Dendritic cell treated with granulocyte-macrophage colony-stimulating factor and Interleukin-4, amounts not matched to agents 40 ng/mL and 50 ng/mL, for 4 days (primary cell): ENCODE data around the gene PKP1.
"Not testable (repeated sequence)": the region's sequence is repeated elsewhere in the genome, so short reads cannot be mapped to it uniquely, and the experiment has no call there.

ENCODE experiments used
- H3K27ac Mint-ChIP-seq: one replicate; pipeline ENCODE4 v1.8.0; 2022; ENCODE audit warnings: mild to moderate bottlenecking, mixed read lengths
- H3K27me3 Mint-ChIP-seq: one replicate; pipeline ENCODE4 v1.8.0; 2022; ENCODE audit warnings: mild to moderate bottlenecking, mixed read lengths
- H3K36me3 Mint-ChIP-seq: one replicate; pipeline ENCODE4 v1.8.0; 2022; ENCODE audit warnings: low read depth, mixed read lengths
- H3K4me1 Mint-ChIP-seq: one replicate; pipeline ENCODE4 v1.8.0; 2022; ENCODE audit warnings: low read depth, mixed read lengths
- H3K4me3 Mint-ChIP-seq: one replicate; pipeline ENCODE4 v1.8.0; 2022; ENCODE audit warnings: mild to moderate bottlenecking, moderate library complexity, mixed read lengths
- H3K9me3 Mint-ChIP-seq: one replicate; pipeline ENCODE4 v1.8.0; 2022; ENCODE audit warnings: mixed read lengths
- intact Hi-C: fragments of 100-400 bp; cut with micrococcal nuclease; formaldehyde crosslinking; loops from one replicate; pipeline ENCODE4 v1.15.0; 2022

PKP1 gene, protein sequence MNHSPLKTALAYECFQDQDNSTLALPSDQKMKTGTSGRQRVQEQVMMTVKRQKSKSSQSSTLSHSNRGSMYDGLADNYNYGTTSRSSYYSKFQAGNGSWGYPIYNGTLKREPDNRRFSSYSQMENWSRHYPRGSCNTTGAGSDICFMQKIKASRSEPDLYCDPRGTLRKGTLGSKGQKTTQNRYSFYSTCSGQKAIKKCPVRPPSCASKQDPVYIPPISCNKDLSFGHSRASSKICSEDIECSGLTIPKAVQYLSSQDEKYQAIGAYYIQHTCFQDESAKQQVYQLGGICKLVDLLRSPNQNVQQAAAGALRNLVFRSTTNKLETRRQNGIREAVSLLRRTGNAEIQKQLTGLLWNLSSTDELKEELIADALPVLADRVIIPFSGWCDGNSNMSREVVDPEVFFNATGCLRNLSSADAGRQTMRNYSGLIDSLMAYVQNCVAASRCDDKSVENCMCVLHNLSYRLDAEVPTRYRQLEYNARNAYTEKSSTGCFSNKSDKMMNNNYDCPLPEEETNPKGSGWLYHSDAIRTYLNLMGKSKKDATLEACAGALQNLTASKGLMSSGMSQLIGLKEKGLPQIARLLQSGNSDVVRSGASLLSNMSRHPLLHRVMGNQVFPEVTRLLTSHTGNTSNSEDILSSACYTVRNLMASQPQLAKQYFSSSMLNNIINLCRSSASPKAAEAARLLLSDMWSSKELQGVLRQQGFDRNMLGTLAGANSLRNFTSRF

GRCh38 chr1:201282931-201283829 is at the start of gene PKP1:
TSS of gene PKP1 (plus strand) at chr1:201283506. CDS start at chr1:201283703, 197 bp downstream.
- intact Hi-C loops = no loop called here
- Mint-ChIP-seq H3K27me3 (peaks cover 61% of the 10 kb centered on the region), H3K4me1 (peaks cover 7% of the 10 kb centered on the region), H3K36me3 (no peaks in the 10 kb centered on the region), H3K4me3 (no peak within 1 kb of the TSS), H3K9me3 (no peaks in the 10 kb centered on the region), H3K27ac (no peak within 1 kb of the TSS)

GRCh38 chr1:201239646-201240045 is 43.7 kb upstream of the PKP1 start:
- H3K27ac Mint-ChIP-seq, H3K27me3 Mint-ChIP-seq, H3K9me3 Mint-ChIP-seq, H3K36me3 Mint-ChIP-seq, H3K4me3 Mint-ChIP-seq, H3K4me1 Mint-ChIP-seq, intact Hi-C loops: not testable (repeated sequence)

DNA sequence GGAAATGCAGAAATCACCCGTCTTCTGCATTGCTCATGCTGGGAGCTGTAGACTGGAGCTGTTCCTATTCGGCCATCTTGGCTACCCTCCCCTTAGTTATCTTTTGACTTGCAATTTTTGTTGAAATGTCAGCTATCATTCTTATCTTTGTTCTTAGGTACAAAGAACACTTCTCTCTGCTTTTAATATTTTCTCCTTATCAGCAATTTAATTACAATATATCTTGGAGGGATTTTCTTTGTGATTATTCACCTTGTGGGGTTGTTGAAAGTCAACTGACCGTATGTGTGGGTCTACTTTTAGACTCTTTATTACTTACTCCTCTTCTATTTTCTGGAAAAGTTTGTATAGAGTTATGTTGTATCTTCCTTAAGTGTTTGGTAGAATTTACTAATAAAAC is 43.1 kb upstream of the PKP1 start:
- intact Hi-C loops = no loop called here
- H3K27me3 Mint-ChIP-seq = peaks cover 11% of the 10 kb centered on the region
- no peaks in the 10 kb centered on the region for H3K36me3 Mint-ChIP-seq
- no peaks in the 10 kb centered on the region for H3K9me3 Mint-ChIP-seq
- H3K27ac Mint-ChIP-seq = no peak overlapping the region
- no peaks in the 10 kb centered on the region for H3K4me1 Mint-ChIP-seq
- no peak overlapping the region for H3K4me3 Mint-ChIP-seq

GRCh38 chr1:201241736-201242135 is 41.6 kb upstream of the PKP1 start:
- intact Hi-C loops = no loop called here
- no peaks in the 10 kb centered on the region for H3K4me1 Mint-ChIP-seq
- H3K27me3 Mint-ChIP-seq = peaks cover 13% of the 10 kb centered on the region
- no peak overlapping the region for H3K4me3 Mint-ChIP-seq
- no peaks in the 10 kb centered on the region for H3K9me3 Mint-ChIP-seq
- no peaks in the 10 kb centered on the region for H3K36me3 Mint-ChIP-seq
- no peak overlapping the region for H3K27ac Mint-ChIP-seq

- no peaks in the 10 kb centered on the region for H3K4me1 Mint-ChIP-seq
- intact Hi-C loops = no loop called here
- H3K27me3 Mint-ChIP-seq = peaks cover 9% of the 10 kb centered on the region
- H3K4me3 Mint-ChIP-seq = no peak overlapping the region
- H3K9me3 Mint-ChIP-seq = no peaks in the 10 kb centered on the region
- H3K27ac Mint-ChIP-seq = no peak overlapping the region
- no peaks in the 10 kb centered on the region for H3K36me3 Mint-ChIP-seq
Observed at GRCh38 chr1:201245082-201245481, 38.2 kb upstream of the PKP1 start.

- Mint-ChIP-seq H3K4me3 (no peak overlapping the region), H3K27me3 (peaks cover 8% of the 10 kb centered on the region), H3K9me3 (no peaks in the 10 kb centered on the region), H3K27ac (no peak overlapping the region), H3K4me1 (no peaks in the 10 kb centered on the region), H3K36me3 (no peaks in the 10 kb centered on the region)
- intact Hi-C loops = no loop called here
Observed at GRCh38 chr1:201248721-201249559, 34.4 kb upstream of the PKP1 start.

- Mint-ChIP-seq H3K27me3 (no peaks in the 10 kb centered on the region), H3K27ac (no peak overlapping the region), H3K36me3 (no peaks in the 10 kb centered on the region), H3K4me1 (no peaks in the 10 kb centered on the region), H3K4me3 (no peak overlapping the region), H3K9me3 (no peaks in the 10 kb centered on the region)
- intact Hi-C loops = loop anchor here (5.0 kb wide), 1 partner anchor 97 kb away; no protein-coding TSS in a partner anchor
Observed at GRCh38 chr1:201250326-201251011, 32.8 kb upstream of the PKP1 start.

DNA sequence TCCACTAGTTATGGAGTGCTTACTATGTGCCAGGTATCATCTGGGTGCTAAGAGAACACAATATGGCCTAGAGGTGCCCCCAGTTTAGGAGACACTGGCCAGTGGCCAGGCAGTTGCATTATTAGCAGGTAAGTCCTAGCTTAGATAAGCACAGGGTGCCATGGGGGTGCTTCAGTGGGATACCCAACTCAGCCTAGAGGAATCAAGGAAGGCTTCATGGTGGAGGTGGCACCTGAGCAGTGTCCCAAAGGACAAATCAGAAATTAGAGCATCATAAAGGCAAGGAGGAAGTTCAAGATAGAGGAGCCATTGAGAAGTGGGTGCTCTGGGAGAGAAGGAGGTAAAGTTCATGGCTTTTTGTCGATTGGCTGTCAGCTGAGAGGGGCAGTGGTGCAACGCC is 31.9 kb upstream of the PKP1 start:
- Mint-ChIP-seq H3K4me3 (no peak overlapping the region), H3K27me3 (no peaks in the 10 kb centered on the region), H3K27ac (no peak overlapping the region), H3K4me1 (no peaks in the 10 kb centered on the region), H3K9me3 (no peaks in the 10 kb centered on the region), H3K36me3 (no peaks in the 10 kb centered on the region)
- intact Hi-C loops = loop anchor here (5.0 kb wide), 1 partner anchor 96 kb away; no protein-coding TSS in a partner anchor

DNA sequence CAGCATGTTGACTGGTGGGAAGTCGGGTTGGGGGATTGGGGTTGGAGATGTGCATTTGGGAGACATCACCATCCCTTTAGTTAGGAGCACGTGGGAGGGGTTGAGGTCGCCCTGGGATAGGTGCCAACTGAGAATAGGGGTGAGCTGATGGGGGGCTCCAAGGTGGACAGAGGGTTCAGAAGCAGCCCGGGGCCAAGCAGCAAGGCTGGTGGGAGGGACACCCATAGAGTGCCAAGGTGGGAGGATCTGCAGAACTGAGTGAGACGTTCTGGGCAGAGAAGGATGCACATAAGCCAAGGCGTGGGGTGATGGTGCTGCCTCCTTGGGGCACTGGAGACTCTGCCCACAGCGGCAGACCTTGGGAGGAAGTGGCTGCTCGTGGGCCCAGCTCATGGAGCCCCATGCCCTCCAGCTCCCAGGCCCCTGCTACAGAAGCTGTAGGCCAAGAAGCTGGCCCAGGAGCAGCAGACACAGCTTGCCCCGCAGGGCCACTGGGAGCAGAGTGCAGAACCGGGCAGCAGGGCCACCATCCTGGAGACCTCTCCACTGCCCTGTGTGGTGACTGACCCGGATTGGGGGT is 31.4 kb upstream of the PKP1 start:
- H3K27me3 Mint-ChIP-seq = no peaks in the 10 kb centered on the region
- no peaks in the 10 kb centered on the region for H3K36me3 Mint-ChIP-seq
- H3K4me3 Mint-ChIP-seq = no peak overlapping the region
- H3K4me1 Mint-ChIP-seq = no peaks in the 10 kb centered on the region
- H3K27ac Mint-ChIP-seq = no peak overlapping the region
- intact Hi-C loops = loop anchor here (5.0 kb wide), 1 partner anchor 95 kb away; no protein-coding TSS in a partner anchor
- H3K9me3 Mint-ChIP-seq = no peaks in the 10 kb centered on the region

DNA sequence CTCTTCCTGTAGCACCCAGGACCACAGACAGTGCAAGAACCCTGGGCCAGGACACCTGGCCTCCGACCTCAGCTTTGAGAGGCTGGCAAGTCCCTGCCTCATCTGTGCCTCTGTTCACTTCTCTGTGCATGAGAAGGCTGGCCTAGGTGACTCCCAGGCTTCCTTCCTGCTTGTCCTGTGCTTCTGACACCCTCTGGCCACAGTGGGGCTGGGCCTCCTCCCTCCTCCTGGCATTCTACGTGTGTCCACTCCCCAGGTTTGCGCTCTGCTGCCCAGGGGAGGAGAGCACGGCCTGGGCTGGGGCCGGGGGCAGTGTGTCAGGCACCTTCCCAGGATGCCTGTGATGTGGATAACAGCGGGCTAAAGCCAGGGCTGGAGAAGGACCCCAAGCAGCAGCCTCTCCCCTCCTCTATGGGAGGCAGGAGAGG is 30.3 kb upstream of the PKP1 start:
- H3K4me3 Mint-ChIP-seq = no peak overlapping the region
- no peaks in the 10 kb centered on the region for H3K4me1 Mint-ChIP-seq
- H3K27ac Mint-ChIP-seq = no peak overlapping the region
- no peaks in the 10 kb centered on the region for H3K27me3 Mint-ChIP-seq
- no peaks in the 10 kb centered on the region for H3K36me3 Mint-ChIP-seq
- H3K9me3 Mint-ChIP-seq = no peaks in the 10 kb centered on the region
- intact Hi-C loops = loop anchor here (5.0 kb wide), 1 partner anchor 94 kb away; no protein-coding TSS in a partner anchor

DNA sequence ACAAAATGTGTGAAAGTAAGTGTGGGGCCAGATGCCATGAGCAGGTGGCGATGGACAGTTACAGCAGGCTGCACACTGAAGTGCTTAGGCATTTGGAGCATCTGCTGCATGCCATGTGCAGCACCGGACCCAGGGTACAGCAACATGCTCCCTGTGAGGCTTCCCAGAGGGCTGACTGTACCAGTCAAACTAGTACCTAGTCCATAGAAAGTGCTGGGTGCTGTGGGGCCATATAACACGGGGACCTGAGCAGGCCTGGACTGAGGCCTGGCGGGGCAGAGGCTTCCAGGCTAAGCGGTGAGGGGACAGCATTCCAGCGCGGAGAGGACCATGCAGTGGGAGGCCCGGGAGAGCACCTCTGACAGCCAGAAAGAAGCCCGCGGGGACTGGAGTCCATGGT is 29.9 kb upstream of the PKP1 start:
- Mint-ChIP-seq H3K4me3 (no peak overlapping the region), H3K36me3 (no peaks in the 10 kb centered on the region), H3K4me1 (no peaks in the 10 kb centered on the region), H3K9me3 (no peaks in the 10 kb centered on the region), H3K27me3 (no peaks in the 10 kb centered on the region), H3K27ac (no peak overlapping the region)
- intact Hi-C loops = loop anchor here (5.0 kb wide), 1 partner anchor 94 kb away; no protein-coding TSS in a partner anchor

DNA sequence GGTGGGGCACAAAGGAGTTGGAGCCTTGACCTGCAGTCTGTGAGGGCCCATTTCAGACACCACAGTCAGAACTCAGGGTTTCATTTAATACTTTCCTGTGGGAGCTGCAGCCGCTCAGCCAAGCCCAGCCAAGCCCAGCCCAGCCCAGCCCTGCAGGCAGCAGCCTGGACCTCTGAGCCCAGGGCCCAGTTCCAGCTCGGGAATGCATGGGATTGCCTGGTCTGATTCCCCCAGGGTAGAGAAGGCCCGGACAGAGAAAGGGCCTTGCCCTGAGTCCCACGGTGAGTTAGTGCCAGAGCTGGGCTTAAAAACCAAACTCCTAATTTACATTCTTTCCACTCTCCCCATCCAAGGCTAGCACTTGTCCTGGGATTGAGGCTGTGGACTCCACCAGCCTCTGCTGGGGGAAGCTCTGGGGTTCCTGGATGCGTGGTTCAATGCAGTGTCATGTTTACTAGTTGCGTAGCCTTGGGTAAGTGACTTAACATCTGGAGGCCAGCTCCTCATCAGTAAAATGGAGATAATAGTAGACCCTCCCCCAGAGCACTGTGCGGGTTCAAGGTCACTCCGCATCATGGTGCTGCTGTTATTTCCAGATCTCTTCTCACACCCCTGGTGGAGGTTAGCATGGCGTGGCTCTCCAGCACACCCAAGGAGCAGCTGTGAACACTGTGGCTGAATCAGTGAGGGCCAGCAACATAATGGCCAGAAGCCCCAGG is 29.2 kb upstream of the PKP1 start:
- Mint-ChIP-seq H3K4me3 (no peak overlapping the region), H3K27me3 (peaks cover 1% of the 10 kb centered on the region), H3K4me1 (no peaks in the 10 kb centered on the region), H3K9me3 (no peaks in the 10 kb centered on the region), H3K27ac (no peak overlapping the region), H3K36me3 (no peaks in the 10 kb centered on the region)
- intact Hi-C loops = loop anchor here (2.0 to 5.0 kb wide), 3 partner anchors 93 to 153 kb away; no protein-coding TSS in a partner anchor
